SK-N-SH treated with all-trans-retinoic acid at 6 μM for 48 hours (cell line): ENCODE measurements around the gene TNS3.

Experiments
- ATAC-seq: fragments of 200-7000 bp; cut with Tn5 transposase; 3 replicates; pipeline ENCODE4 v1.9.1; 2020; ENCODE audit warnings: mild to moderate bottlenecking, moderate library complexity
- ARNTL ChIP-seq: fragments of 450-650 bp; formaldehyde crosslinking; IDR thresholded peaks from 2 replicates; pipeline ENCODE4 v1.5.0; 2020; ENCODE audit warnings: low read depth, mild to moderate bottlenecking, moderate library complexity, borderline replicate concordance
- BACH2 ChIP-seq: fragments of 250-450 bp; sonication (Bioruptor Pico); IDR thresholded peaks from 2 replicates; pipeline ENCODE4 v1.9.0; 2021; ENCODE audit warnings: mild to moderate bottlenecking, borderline replicate concordance
- CREB5 ChIP-seq: fragments of 250-450 bp; sonication (Bioruptor Pico); IDR thresholded peaks from 2 replicates; pipeline ENCODE4 v1.5.1; 2020; ENCODE audit warnings: low read depth, mild to moderate bottlenecking, moderate library complexity
- CSDC2 ChIP-seq: fragments of 250-450 bp; sonication (Bioruptor Pico); IDR thresholded peaks from 2 replicates; pipeline ENCODE4 v1.5.0; 2020; ENCODE audit warnings: mild to moderate bottlenecking, moderate library complexity
- CSRNP3 ChIP-seq: fragments of 250-450 bp; sonication (Bioruptor Pico); IDR thresholded peaks from 2 replicates; pipeline ENCODE4 v1.5.1; 2021; ENCODE audit warnings: mild to moderate bottlenecking, moderate library complexity
- ESRRG ChIP-seq: fragments of 250-450 bp; sonication (Bioruptor Pico); IDR thresholded peaks from 2 replicates; pipeline ENCODE4 v1.6.1; 2021; ENCODE audit warnings: mild to moderate bottlenecking
- GLIS3 ChIP-seq: fragments of 250-450 bp; sonication (Bioruptor Pico); IDR thresholded peaks from 2 replicates; pipeline ENCODE4 v1.5.0; 2020; ENCODE audit warnings: mild to moderate bottlenecking, moderate library complexity
- ISL1 ChIP-seq: fragments of 250-450 bp; sonication (Bioruptor Pico); IDR thresholded peaks from 2 replicates; pipeline ENCODE4 v2.1.2; 2022; ENCODE audit warnings: mild to moderate bottlenecking, moderate library complexity
- OSR1 ChIP-seq: fragments of 250-450 bp; sonication (Bioruptor Pico); IDR thresholded peaks from 2 replicates; pipeline ENCODE4 v1.8.0; 2022; ENCODE audit warnings: moderate library complexity, mild to moderate bottlenecking, inconsistent platforms
- PATZ1 ChIP-seq: fragments of 250-450 bp; sonication (Bioruptor Pico); IDR thresholded peaks from 2 replicates; pipeline ENCODE4 v1.8.0; 2020; ENCODE audit warnings: mild to moderate bottlenecking, moderate library complexity, borderline replicate concordance
- POU6F1 ChIP-seq: fragments of 250-450 bp; sonication (Bioruptor Pico); IDR thresholded peaks from 2 replicates; pipeline ENCODE4 v1.8.0; 2021; ENCODE audit warnings: low read depth, mild to moderate bottlenecking, moderate library complexity, borderline replicate concordance
- PPARA ChIP-seq: fragments of 250-450 bp; sonication (Bioruptor Pico); IDR thresholded peaks from 2 replicates; pipeline ENCODE4 v1.5.0; 2020; ENCODE audit warnings: mild to moderate bottlenecking, borderline replicate concordance
- RARB ChIP-seq: fragments of 250-450 bp; sonication (Bioruptor Pico); IDR thresholded peaks from 2 replicates; pipeline ENCODE4 v1.8.0; 2021; ENCODE audit warnings: mild to moderate bottlenecking, moderate library complexity
- SNAI2 ChIP-seq: fragments of 250-450 bp; sonication (Bioruptor Pico); IDR thresholded peaks from 2 replicates; pipeline ENCODE4 v1.5.0; 2020; ENCODE audit warnings: mild to moderate bottlenecking, moderate library complexity
- TCF4 ChIP-seq: fragments of 250-450 bp; sonication (Bioruptor Pico); IDR thresholded peaks from 2 replicates; pipeline ENCODE4 v1.8.0; 2021; ENCODE audit warnings: mild to moderate bottlenecking, moderate library complexity, borderline replicate concordance
- TOX ChIP-seq: fragments of 250-450 bp; sonication (Bioruptor Pico); IDR thresholded peaks from 2 replicates; pipeline ENCODE4 v1.8.0; 2021; ENCODE audit warnings: mild to moderate bottlenecking, moderate library complexity, borderline replicate concordance
- ZC3H10 ChIP-seq: fragments of 250-450 bp; sonication (Bioruptor Pico); IDR thresholded peaks from 2 replicates; pipeline ENCODE4 v1.5.1; 2021; ENCODE audit warnings: mild to moderate bottlenecking, moderate library complexity
- ZFP30 ChIP-seq: fragments of 450-650 bp; formaldehyde crosslinking; IDR thresholded peaks from 2 replicates; pipeline ENCODE4 v1.5.0; 2022; ENCODE audit warnings: mild to moderate bottlenecking, moderate library complexity
- ZNF565 ChIP-seq: fragments of 450-650 bp; formaldehyde crosslinking; conservative IDR thresholded peaks from 2 replicates; pipeline ENCODE4 v1.5.0; 2020; ENCODE audit warnings: low read depth, mild to moderate bottlenecking, moderate library complexity
- ZNF70 ChIP-seq: fragments of 450-650 bp; formaldehyde crosslinking; IDR thresholded peaks from 2 replicates; pipeline ENCODE4 v1.5.0; 2020; ENCODE audit warnings: mild to moderate bottlenecking, moderate library complexity
- ZNF8 ChIP-seq: fragments of 450-650 bp; formaldehyde crosslinking; IDR thresholded peaks from 2 replicates; pipeline ENCODE4 v1.5.0; 2020; ENCODE audit warnings: mild to moderate bottlenecking, moderate library complexity

TNS3 gene

GRCh38 chr7:47415318-47416212 lies 166.3 kb downstream of the TNS3 start:
- no peak for TF ChIP-seq ZNF8 (CRISPR knock-in tag)
- TF ChIP-seq ZFP30 = no peak
- ATAC-seq = no peak

- no peak for ATAC-seq
- no peak for TF ChIP-seq SNAI2 (CRISPR knock-in tag)
- no peak for TF ChIP-seq RARB (CRISPR knock-in tag)
- TF ChIP-seq CSDC2 = no peak
- TF ChIP-seq CREB5 (CRISPR knock-in tag) = no peak
- no peak; the same call in 1 of the 2 replicates for TF ChIP-seq PATZ1 (CRISPR knock-in tag)
- TF ChIP-seq ISL1 (CRISPR knock-in tag) = no peak
- TF ChIP-seq CSRNP3 (CRISPR knock-in tag) = no peak
- TF ChIP-seq TCF4 = no peak
- no peak for TF ChIP-seq ARNTL (CRISPR knock-in tag)
- TF ChIP-seq GLIS3 = no peak
- no peak for TF ChIP-seq ZNF8 (CRISPR knock-in tag)
- TF ChIP-seq ZNF565 = no peak
- no peak for TF ChIP-seq TOX
- no peak for TF ChIP-seq ESRRG (CRISPR knock-in tag)
- no peak for TF ChIP-seq POU6F1 (CRISPR knock-in tag)
- no peak for TF ChIP-seq PPARA
- no peak for TF ChIP-seq BACH2 (CRISPR knock-in tag)
- no peak for TF ChIP-seq ZNF70 (CRISPR knock-in tag)
Observed at GRCh38 chr7:47414342-47415317, 167.3 kb downstream of the TNS3 start.

- no peak for TF ChIP-seq SNAI2 (CRISPR knock-in tag)
- TF ChIP-seq PATZ1 (CRISPR knock-in tag) = no peak
- TF ChIP-seq CREB5 (CRISPR knock-in tag) = no peak
- TF ChIP-seq PPARA = no peak
- TF ChIP-seq ZNF565 = no peak
- no peak for TF ChIP-seq ZC3H10 (CRISPR knock-in tag)
- TF ChIP-seq ESRRG (CRISPR knock-in tag) = no peak
- TF ChIP-seq RARB (CRISPR knock-in tag) = no peak
- TF ChIP-seq TOX = no peak
- no peak for TF ChIP-seq OSR1 (CRISPR knock-in tag)
- TF ChIP-seq ZNF8 (CRISPR knock-in tag) = no peak
- no peak for TF ChIP-seq CSRNP3 (CRISPR knock-in tag)
- no peak for TF ChIP-seq GLIS3
- TF ChIP-seq CSDC2 = no peak
- TF ChIP-seq BACH2 (CRISPR knock-in tag) = no peak
- no peak for TF ChIP-seq ARNTL (CRISPR knock-in tag)
- ATAC-seq = no peak
Observed at GRCh38 chr7:47413526-47414341, 168.2 kb downstream of the TNS3 start.
